K562 (cell line): ENCODE measurements around the gene OPRM1. TPM values are rescaled to one million over a fixed set of nuclear protein-coding genes. Genes with fewer than 3 reads are reported as not detected.

Experiments used
- ATAC-seq: fragments of 200-7000 bp; cut with Tn5 transposase; 3 replicates; pipeline ENCODE4 v1.9.1; 2020; ENCODE audit warnings: moderate library complexity
- BruUV-seq: library from RNA; stranded (reverse); fragments of 400-500 nt; replicated peaks from 2 replicates; lab custom pipeline; 2021; lab: Mats Ljungman, UMichigan
- CTCF ChIA-PET: fragments of 300-600 bp; formaldehyde crosslinking; extraction: SDS; loops from one replicate; lab custom pipeline; 2021; ENCODE audit warnings: low intra/inter-chr PET ratio; lab: Yijun Ruan, JAX
- POLR2A ChIA-PET: fragments of 300-600, 350-650 bp; sonication (Branson Sonifier 250); formaldehyde crosslinking; extraction: SDS; loops from one replicate; lab custom pipeline; 2021; ENCODE audit warnings: antibody characterized with exemption, inconsistent platforms; lab: Yijun Ruan, JAX
- DNase-seq, 4 experiments: peaks; one replicate each; pipeline versions ENCODE4 v3.0.0 to v3.0.0-alpha.2; 2011 to 2018; ENCODE audit warnings: low spot score in 3 of 4, mixed read lengths in 3 of 4; ENCODE audit errors: extremely low read depth in 1 of 4
- FAIRE-seq: peaks from 2 replicates; lab custom pipeline; 2011; peaks lifted over from hg19 to GRCh38; lab: Jason Lieb, UNC
- H2AFZ ChIP-seq: 2 replicates; pipeline ENCODE4 v1.6.0; 2011; ENCODE audit warnings: low read depth, low read length, control low read depth, inconsistent platforms
- H3K27ac ChIP-seq: fragments of 200-600 bp; 3 replicates; pipeline ENCODE4 v1.8.0; 2011; ENCODE audit warnings: low read depth, mild to moderate bottlenecking, control low read depth, inconsistent platforms, low read length, moderate library complexity, mixed read lengths; ENCODE audit errors: extremely low read depth
- H3K27me3 ChIP-seq, 2 experiments: fragments of 300-600 bp in 1 of 2; 2 replicates in 1 of 2; 3 replicates in 1 of 2; pipeline versions ENCODE4 v1.6.0 to v1.8.0; 2011; ENCODE audit warnings: inconsistent platforms in 2 of 2, low read length in 2 of 2, mild to moderate bottlenecking in 1 of 2, mixed read lengths in 1 of 2, moderate library complexity in 1 of 2; ENCODE audit not compliant: control insufficient read depth in 2 of 2, insufficient read depth in 2 of 2
- H3K36me3 ChIP-seq: fragments of 300-600 bp; 3 replicates; pipeline ENCODE4 v1.8.0; 2011; ENCODE audit warnings: mild to moderate bottlenecking, low read length, inconsistent platforms; ENCODE audit not compliant: control insufficient read depth, insufficient read depth
- H3K4me1 ChIP-seq, 2 experiments: fragments of 200-600 bp in 1 of 2; replicated peaks in 1 of 2; 2 replicates in 1 of 2; 3 replicates in 1 of 2; pipeline versions ENCODE4 v1.5.1 to v1.8.0; 2011; ENCODE audit warnings: inconsistent platforms in 2 of 2, low read length in 2 of 2, mild to moderate bottlenecking in 1 of 2, mixed read lengths in 1 of 2, moderate library complexity in 1 of 2; ENCODE audit not compliant: control insufficient read depth in 2 of 2, insufficient read depth in 2 of 2
- H3K4me2 ChIP-seq: 2 replicates; pipeline ENCODE4 v1.6.1; 2011; ENCODE audit warnings: low read length, control low read depth, inconsistent platforms, mixed read lengths; ENCODE audit not compliant: insufficient read depth
- H3K4me3 ChIP-seq: fragments of 200-600 bp; sonication (generic), shearing (Covaris generic); 2 replicates; pipeline ENCODE4 v1.5.1; 2016; ENCODE audit warnings: control low read depth, inconsistent platforms
- H3K79me2 ChIP-seq: fragments of 200-600 bp; 3 replicates; pipeline ENCODE4 v1.8.0; 2011; ENCODE audit warnings: low read length, inconsistent platforms; ENCODE audit not compliant: control insufficient read depth, insufficient read depth
- H3K9ac ChIP-seq, 2 experiments: 2 replicates each; pipeline versions ENCODE4 v1.6.0 to v1.6.1; 2011; ENCODE audit warnings: low read depth in 2 of 2, low read length in 2 of 2, control low read depth in 1 of 2, inconsistent platforms in 1 of 2, mild to moderate bottlenecking in 1 of 2, mixed read lengths in 1 of 2; ENCODE audit not compliant: insufficient read depth in 1 of 2
- H3K9me1 ChIP-seq: one replicate; pipeline ENCODE4 v1.6.0; 2011; ENCODE audit warnings: inconsistent platforms, mild to moderate bottlenecking, low read length, moderate library complexity; ENCODE audit not compliant: control insufficient read depth, insufficient read depth
- H3K9me3 ChIP-seq: replicated peaks from 2 replicates; pipeline ENCODE4 v1.5.1; 2011; ENCODE audit warnings: low read depth, low read length, inconsistent platforms; ENCODE audit not compliant: control insufficient read depth, insufficient read depth
- H4K20me1 ChIP-seq: replicated peaks from 2 replicates; pipeline ENCODE4 v1.6.1; 2011; ENCODE audit warnings: low read length, inconsistent platforms, mixed read lengths; ENCODE audit not compliant: control insufficient read depth, insufficient read depth
- DDX20 ChIP-seq: fragments of 450-650 bp; IDR thresholded peaks from 2 replicates; pipeline ENCODE4 v1.6.1; 2016; ENCODE audit warnings: missing genetic modification characterization, low read depth, mild to moderate bottlenecking, missing compliant biosample characterization, moderate library complexity
- ETS1 ChIP-seq: conservative IDR thresholded peaks from 2 replicates; pipeline ENCODE4 v1.6.1; 2011; ENCODE audit warnings: low read depth, mild to moderate bottlenecking, low read length; ENCODE audit not compliant: control insufficient read depth
- GATAD2B ChIP-seq: fragments of 450-650 bp; IDR thresholded peaks from 2 replicates; pipeline ENCODE4 v1.6.1; 2017; ENCODE audit warnings: mild to moderate bottlenecking, borderline replicate concordance
- HCFC1 ChIP-seq: IDR thresholded peaks from 2 replicates; pipeline ENCODE4 v1.6.1; 2012; ENCODE audit warnings: low read depth, low read length, improper control_type of control experiment
- HDGF ChIP-seq: fragments of 450-650 bp; IDR thresholded peaks from 2 replicates; pipeline ENCODE4 v1.6.1; 2016
- LEF1 ChIP-seq: fragments of 450-650 bp; IDR thresholded peaks from 2 replicates; pipeline ENCODE4 v1.6.1; 2016; ENCODE audit warnings: mild to moderate bottlenecking
- ZC3H11A ChIP-seq: IDR thresholded peaks from 2 replicates; pipeline ENCODE4 v1.6.1; 2012; ENCODE audit warnings: low read depth, low read length, improper control_type of control experiment
- ZKSCAN3 ChIP-seq: fragments of 250-450 bp; sonication (Bioruptor Pico); IDR thresholded peaks from 2 replicates; pipeline ENCODE4 v1.4.0; 2020
- ZNF347 ChIP-seq: fragments of 450-650 bp; formaldehyde crosslinking; IDR thresholded peaks from 2 replicates; pipeline ENCODE4 v1.4.0; 2020; ENCODE audit warnings: low read depth, mild to moderate bottlenecking, moderate library complexity
- ZNF592 ChIP-seq: fragments of 450-650 bp; IDR thresholded peaks from 2 replicates; pipeline ENCODE4 v1.6.1; 2017; ENCODE audit warnings: antibody characterized with exemption, mild to moderate bottlenecking
- ZSCAN29 ChIP-seq: fragments of 450-650 bp; IDR thresholded peaks from 2 replicates; pipeline ENCODE4 v1.6.1; 2017
- WGBS: fragments of 100-300 bp; shearing (Covaris generic); methylation state at CpG from one replicate; pipeline ENCODE4 v1.1.6; 2016; ENCODE audit warnings: low coverage, mixed read lengths; ENCODE audit not compliant: insufficient coverage; ENCODE audit errors: missing lambda C conversion rate; 5-methylcytosine and 5-hydroxymethylcytosine counted together
- in situ Hi-C: fragments of 300-500 bp; cut with MboI; formaldehyde crosslinking; loops from 4 replicates; pipeline ENCODE4 v1.15.0; 2018; ENCODE audit warnings: inconsistent platforms, mixed read lengths
- intact Hi-C: fragments of 100-400 bp; cut with micrococcal nuclease; formaldehyde crosslinking; loops from 2 replicates; pipeline ENCODE4 v1.14.2; 2022
- polyA plus RNA-seq, 8 experiments: library from polyadenylated mRNA; depleted of rRNA in 4 of 8; stranded (reverse) in 5 of 8; unstranded in 3 of 8; fragments of >200 nt; fragmentation: Nextera tagmentation in 2 of 8; fragmentation: Illumina TruSeq in 1 of 8; extraction: Ambion mirVana in 2 of 8; extraction: Trizol in 1 of 8; gene quantifications; 2 replicates each; pipeline versions ENCODE4 v1.2.1 to v1.2.3, GENCODE V29; 2011 to 2014; ENCODE audit warnings: inconsistent platforms in 1 of 8, missing spikeins in 1 of 8
- total RNA-seq, 7 experiments: library from RNA; depleted of rRNA in 6 of 7; stranded (reverse); fragments of >200 nt in 6 of 7; fragmentation: Illumina TruSeq in 2 of 7; extraction: Trizol in 2 of 7; gene quantifications; 2 replicates each; pipeline versions ENCODE4 v1.2.1 to v1.2.3, GENCODE V29; 2011 to 2021; ENCODE audit warnings: low replicate concordance in 1 of 7
- TF ChIP-seq, protein P1 (sequence below): fragments of 250-450 bp; sonication (Bioruptor Pico); IDR thresholded peaks from 2 replicates; pipeline ENCODE4 v1.4.0; 2020; ENCODE audit warnings: mild to moderate bottlenecking, moderate library complexity, borderline replicate concordance
- TF ChIP-seq, protein P2 (sequence below): fragments of 250-450 bp; sonication (Bioruptor Pico); IDR thresholded peaks from 2 replicates; pipeline ENCODE4 v1.4.0; 2020; ENCODE audit warnings: mild to moderate bottlenecking

OPRM1 gene
- total and polyA plus RNA-seq, 9 of the 15 experiments (the other 6 are each of a cell fraction or from before 2014, with no cell fraction given) = not detected

DNA sequence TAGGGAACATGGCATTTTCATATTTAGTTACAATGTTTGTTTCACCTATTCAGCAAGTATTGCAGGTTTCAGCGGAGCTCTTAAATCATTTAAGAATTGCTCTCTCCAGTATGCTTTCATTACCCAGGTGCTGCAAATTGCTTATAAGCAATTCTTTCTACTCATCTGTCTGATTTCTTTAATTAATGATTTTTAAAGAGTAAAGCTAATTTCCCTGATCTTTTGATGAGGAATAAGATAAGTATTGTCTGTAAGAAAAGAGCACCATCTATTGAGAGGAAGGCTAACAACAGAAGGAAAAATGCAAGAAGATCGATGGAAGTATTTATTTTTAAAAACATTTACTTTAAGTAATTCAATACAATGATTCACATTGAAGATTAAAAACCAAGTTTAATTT lies 2.0 kb downstream of the OPRM1 start:
- Histone ChIP-seq H3K9me1 (no peaks in the 10 kb centered on the region), H3K9ac (no peak overlapping the region), H3K4me1 (0 out of 5 replicates have a peak, but pooled peaks cover 0 to 3% of the 10 kb centered on the region in 2 experiments), H3K27me3 (no peaks in the 10 kb centered on the region), H3K79me2 (no peaks in the 10 kb centered on the region), H3K27ac (no peak overlapping the region), H3K9me3 (no peaks in the 10 kb centered on the region; the same call in 1 of the 2 replicates), H2AFZ (no peak overlapping the region), H3K36me3 (no peaks in the 10 kb centered on the region), H3K4me2 (no peak overlapping the region), H3K4me3 (no peak overlapping the region), H4K20me1 (no peaks in the 10 kb centered on the region)
- no peak for DNase-seq
- CTCF ChIA-PET = no interaction called here
- ATAC-seq = no peak
- no peak for FAIRE-seq
- in situ Hi-C loops = no loop called here
- intact Hi-C loops = no loop called here
- no TSS peak for BruUV-seq
- 2% methylated on average over 2 of the region's 2 CpGs for WGBS
- POLR2A ChIA-PET = no interaction called here
- TF ChIP-seq ZNF592 (no peak), HDGF (no peak), GATAD2B (no peak), ETS1 (no peak), HCFC1 (no peak), ZNF347 (CRISPR knock-in tag) (no peak), DDX20 (tag) (no peak), LEF1 (no peak), ZKSCAN3 (no peak), ZSCAN29 (no peak), ZC3H11A (no peak)
- TF ChIP-seq, protein P1, sequence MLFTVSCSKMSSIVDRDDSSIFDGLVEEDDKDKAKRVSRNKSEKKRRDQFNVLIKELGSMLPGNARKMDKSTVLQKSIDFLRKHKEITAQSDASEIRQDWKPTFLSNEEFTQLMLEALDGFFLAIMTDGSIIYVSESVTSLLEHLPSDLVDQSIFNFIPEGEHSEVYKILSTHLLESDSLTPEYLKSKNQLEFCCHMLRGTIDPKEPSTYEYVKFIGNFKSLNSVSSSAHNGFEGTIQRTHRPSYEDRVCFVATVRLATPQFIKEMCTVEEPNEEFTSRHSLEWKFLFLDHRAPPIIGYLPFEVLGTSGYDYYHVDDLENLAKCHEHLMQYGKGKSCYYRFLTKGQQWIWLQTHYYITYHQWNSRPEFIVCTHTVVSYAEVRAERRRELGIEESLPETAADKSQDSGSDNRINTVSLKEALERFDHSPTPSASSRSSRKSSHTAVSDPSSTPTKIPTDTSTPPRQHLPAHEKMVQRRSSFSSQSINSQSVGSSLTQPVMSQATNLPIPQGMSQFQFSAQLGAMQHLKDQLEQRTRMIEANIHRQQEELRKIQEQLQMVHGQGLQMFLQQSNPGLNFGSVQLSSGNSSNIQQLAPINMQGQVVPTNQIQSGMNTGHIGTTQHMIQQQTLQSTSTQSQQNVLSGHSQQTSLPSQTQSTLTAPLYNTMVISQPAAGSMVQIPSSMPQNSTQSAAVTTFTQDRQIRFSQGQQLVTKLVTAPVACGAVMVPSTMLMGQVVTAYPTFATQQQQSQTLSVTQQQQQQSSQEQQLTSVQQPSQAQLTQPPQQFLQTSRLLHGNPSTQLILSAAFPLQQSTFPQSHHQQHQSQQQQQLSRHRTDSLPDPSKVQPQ = no peak
- TF ChIP-seq, protein P2, sequence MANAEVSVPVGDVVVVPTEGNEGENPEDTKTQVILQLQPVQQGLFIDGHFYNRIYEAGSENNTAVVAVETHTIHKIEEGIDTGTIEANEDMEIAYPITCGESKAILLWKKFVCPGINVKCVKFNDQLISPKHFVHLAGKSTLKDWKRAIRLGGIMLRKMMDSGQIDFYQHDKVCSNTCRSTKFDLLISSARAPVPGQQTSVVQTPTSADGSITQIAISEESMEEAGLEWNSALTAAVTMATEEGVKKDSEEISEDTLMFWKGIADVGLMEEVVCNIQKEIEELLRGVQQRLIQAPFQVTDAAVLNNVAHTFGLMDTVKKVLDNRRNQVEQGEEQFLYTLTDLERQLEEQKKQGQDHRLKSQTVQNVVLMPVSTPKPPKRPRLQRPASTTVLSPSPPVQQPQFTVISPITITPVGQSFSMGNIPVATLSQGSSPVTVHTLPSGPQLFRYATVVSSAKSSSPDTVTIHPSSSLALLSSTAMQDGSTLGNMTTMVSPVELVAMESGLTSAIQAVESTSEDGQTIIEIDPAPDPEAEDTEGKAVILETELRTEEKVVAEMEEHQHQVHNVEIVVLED (CRISPR knock-in tag) = no peak
